Thoracic aorta (tissue), 2 donors: Measurements from ENCODE around the gene CCR9. TPM values are rescaled to one million over a fixed set of nuclear protein-coding genes. Genes with fewer than 3 reads are reported as not detected.

ENCODE experiments used
- ATAC-seq: fragments of 150-250 bp; one replicate; pipeline ENCODE4 v1.8.0; 2017; ENCODE audit warnings: low read depth; ENCODE audit not compliant: insufficient number of reproducible peaks, low FRiP score
- DNase-seq: peaks from one replicate; pipeline ENCODE4 v3.0.0-alpha.2; 2020; ENCODE audit warnings: low spot score
- H3K27ac ChIP-seq, 2 donors: fragments of 200-600 bp; sonication (generic); 1 replicate in 1 of 2; 2 replicates in 1 of 2; pipeline ENCODE4 v1.5.1; 2016; ENCODE audit warnings: mild to moderate bottlenecking in 2 of 2, moderate library complexity in 2 of 2
- H3K27me3 ChIP-seq: fragments of 200-600 bp; sonication (generic); replicated peaks from 2 replicates; pipeline ENCODE4 v1.6.0; 2016; ENCODE audit warnings: mild to moderate bottlenecking; ENCODE audit not compliant: insufficient read depth
- H3K36me3 ChIP-seq: fragments of 200-600 bp; sonication (generic); one replicate; pipeline ENCODE4 v1.5.1; 2016
- H3K4me1 ChIP-seq, 2 donors: fragments of 200-600 bp; sonication (generic); 1 replicate in 1 of 2; 2 replicates in 1 of 2; pipeline versions ENCODE4 v1.5.1 to v1.6.0; 2016; ENCODE audit warnings: low read depth in 2 of 2, mild to moderate bottlenecking in 1 of 2; ENCODE audit not compliant: control insufficient read depth in 1 of 2
- H3K4me3 ChIP-seq: fragments of 200-600 bp; sonication (generic); 2 replicates; pipeline ENCODE4 v1.5.1; 2016; ENCODE audit warnings: mild to moderate bottlenecking
- H3K9me3 ChIP-seq: fragments of 200-600 bp; sonication (generic); 2 replicates; pipeline ENCODE4 v1.5.1; 2016
- CTCF ChIP-seq: fragments of 200-600 bp; sonication (generic); IDR thresholded peaks from one replicate; pipeline ENCODE4 v1.5.1; 2019; ENCODE audit warnings: antibody characterized with exemption
- total RNA-seq, 2 donors: library from RNA; depleted of rRNA; stranded (reverse); fragments of >200 nt; gene quantifications; one replicate each; pipeline versions ENCODE4 v1.1.0 to v1.2.3, GENCODE V29; 2016

The CCR9 gene
- total RNA-seq, 2 donors from 2014 or later, result not detected

- Histone ChIP-seq H3K27ac (no peak overlapping the region), H3K4me1 (no peaks in the 10 kb centered on the region), H3K27me3 (no peaks in the 10 kb centered on the region), H3K9me3 (no peaks in the 10 kb centered on the region), H3K4me3 (no peak overlapping the region), H3K36me3 (peaks cover 62% of the 10 kb centered on the region)
- ATAC-seq (no peak), DNase-seq (no peak)
- TF ChIP-seq CTCF, result no peak
These were observed 35.1 kb downstream of the CCR9 start for GRCh38 chr3:45921158-45922038.

DNA sequence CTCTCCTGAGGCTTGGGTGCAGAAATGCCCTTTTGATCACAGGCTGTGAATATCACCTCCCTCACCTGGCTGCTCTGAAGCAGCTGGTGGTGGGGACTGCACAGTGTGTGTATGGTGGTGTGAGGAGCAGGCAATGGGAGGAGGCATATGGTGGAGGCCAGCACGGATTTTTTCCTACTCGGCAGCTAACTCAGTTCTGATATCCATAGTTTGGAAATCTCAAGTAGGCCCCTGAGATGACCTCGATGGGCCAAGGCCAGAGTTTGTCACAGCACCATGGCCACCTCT lies 35.6 kb downstream of the CCR9 start:
- H3K4me3 ChIP-seq, result no peak overlapping the region
- H3K27me3 ChIP-seq, result no peaks in the 10 kb centered on the region
- no peaks in the 10 kb centered on the region for H3K4me1 ChIP-seq
- DNase-seq (no peak), ATAC-seq (no peak)
- TF ChIP-seq CTCF, result no peak
- H3K27ac ChIP-seq, result no peak overlapping the region
- H3K9me3 ChIP-seq, result no peaks in the 10 kb centered on the region
- peaks cover 64% of the 10 kb centered on the region for H3K36me3 ChIP-seq

- ATAC-seq, result no peak
- H3K36me3 ChIP-seq, result peaks cover 73% of the 10 kb centered on the region
These were observed 36.7 kb downstream of the CCR9 start for GRCh38 chr3:45922950-45923590.

DNA sequence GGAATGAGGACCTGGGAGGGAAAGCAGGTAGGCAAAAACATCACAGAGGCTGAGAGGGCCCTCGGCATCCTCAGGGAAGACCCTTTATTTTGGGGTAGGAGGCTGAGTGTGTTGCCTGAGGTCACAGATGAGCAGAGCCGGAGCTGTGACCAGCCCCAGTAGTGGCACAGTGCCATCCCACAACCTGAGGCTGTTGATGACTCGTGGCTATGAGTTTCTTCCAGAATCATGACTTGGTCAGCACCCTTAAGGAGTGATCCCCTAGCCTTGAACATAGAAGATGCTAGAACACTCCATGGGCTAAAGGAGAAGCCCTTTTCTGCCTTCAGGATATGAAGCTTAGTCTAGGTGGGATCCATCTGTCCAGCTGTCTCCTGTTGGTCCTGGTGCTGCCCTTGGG lies 37.4 kb downstream of the CCR9 start:
- no peak overlapping the region for H3K4me3 ChIP-seq
- no peaks in the 10 kb centered on the region for H3K27me3 ChIP-seq
- ATAC-seq (no peak), DNase-seq (no peak)
- H3K9me3 ChIP-seq, result no peaks in the 10 kb centered on the region
- no peak overlapping the region for H3K27ac ChIP-seq
- peaks cover 73% of the 10 kb centered on the region for H3K36me3 ChIP-seq
- no peaks in the 10 kb centered on the region for H3K4me1 ChIP-seq
- no peak for TF ChIP-seq CTCF

More at GRCh38 chr3:45922950-45923590, 36.7 kb downstream of the CCR9 start:
- Histone ChIP-seq H3K27me3 (no peaks in the 10 kb centered on the region), H3K9me3 (no peaks in the 10 kb centered on the region), H3K4me1 (no peaks in the 10 kb centered on the region), H3K4me3 (no peak overlapping the region), H3K27ac (no peak overlapping the region)
- TF ChIP-seq CTCF, result no peak
- DNase-seq, result no peak

DNA sequence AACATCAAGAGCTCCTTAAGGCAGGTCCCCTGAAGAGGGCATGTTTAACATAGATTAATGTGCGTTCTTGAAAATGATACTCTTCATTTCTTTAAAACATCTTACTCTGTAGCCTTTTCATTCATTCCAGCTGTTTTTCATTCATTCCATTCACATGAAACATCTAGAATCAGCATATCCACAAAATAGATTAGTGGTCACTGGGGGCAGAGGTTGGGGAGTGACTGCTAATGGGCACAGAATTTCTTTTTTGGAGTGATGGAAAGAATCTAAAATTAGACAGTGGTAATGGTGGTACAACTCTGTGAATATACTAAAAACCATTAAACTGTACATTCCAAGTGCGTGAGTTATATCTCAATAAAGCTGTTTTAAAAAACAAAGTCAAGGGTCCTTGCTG lies 41.5 kb downstream of the CCR9 start:
- Histone ChIP-seq H3K4me3 (no peak overlapping the region), H3K9me3 (no peaks in the 10 kb centered on the region), H3K36me3 (peaks cover 71% of the 10 kb centered on the region), H3K27me3 (no peaks in the 10 kb centered on the region), H3K27ac (no peak overlapping the region), H3K4me1 (no peaks in the 10 kb centered on the region)
- TF ChIP-seq CTCF, result no peak
- DNase-seq (no peak), ATAC-seq (no peak)
